CD14-positive monocyte (primary cell): ENCODE results near the gene GNAT2. TPM values are rescaled to one million over a fixed set of nuclear protein-coding genes. Genes with fewer than 3 reads are reported as not detected.

Source experiments
- DNase-seq, 3 donors: peaks; one replicate each; pipeline ENCODE4 v3.0.0-alpha.2; 2011 to 2022
- H2AFZ ChIP-seq: 2 replicates; pipeline ENCODE4 v1.6.0; 2012; ENCODE audit warnings: mild to moderate bottlenecking, low read depth, low read length, inconsistent platforms; ENCODE audit not compliant: insufficient read depth, poor library complexity, severe bottlenecking
- H3K27ac ChIP-seq, 2 donors: 1 replicate in 1 of 2; 2 replicates in 1 of 2; pipeline ENCODE4 v1.5.1; 2012 to 2013; ENCODE audit warnings: low read length in 2 of 2, control low read depth in 1 of 2, inconsistent platforms in 1 of 2, low read depth in 1 of 2, mild to moderate bottlenecking in 1 of 2
- H3K27me3 ChIP-seq, 2 donors: one replicate each; pipeline versions ENCODE4 v1.6.0 to v1.6.1; 2011 to 2013; ENCODE audit warnings: low read length in 2 of 2; ENCODE audit not compliant: control insufficient read depth in 2 of 2, insufficient read depth in 2 of 2
- H3K36me3 ChIP-seq, 2 donors: replicated peaks in 1 of 2; 1 replicate in 1 of 2; 2 replicates in 1 of 2; pipeline versions ENCODE4 v1.5.1 to v1.6.1; 2012 to 2013; ENCODE audit warnings: low read length in 2 of 2, control low read depth in 1 of 2, inconsistent platforms in 1 of 2, mild to moderate bottlenecking in 1 of 2; ENCODE audit not compliant: insufficient read depth in 2 of 2, control insufficient read depth in 1 of 2
- H3K4me1 ChIP-seq, 2 donors: 1 replicate in 1 of 2; 2 replicates in 1 of 2; pipeline versions ENCODE4 v1.5.1 to v1.6.1; 2012 to 2013; ENCODE audit warnings: low read length in 2 of 2, control low read depth in 1 of 2, inconsistent platforms in 1 of 2, mild to moderate bottlenecking in 1 of 2, moderate library complexity in 1 of 2; ENCODE audit not compliant: insufficient read depth in 2 of 2, control insufficient read depth in 1 of 2
- H3K4me2 ChIP-seq: replicated peaks from 2 replicates; pipeline ENCODE3; 2012; ENCODE audit warnings: low read length, moderate library complexity, mild to moderate bottlenecking; ENCODE audit not compliant: poor library complexity, severe bottlenecking; ENCODE audit errors: extremely low read depth
- H3K4me3 ChIP-seq, 3 experiments: fragments of 200-600 bp in 1 of 3; sonication (generic) in 1 of 3; replicated peaks in 1 of 3; 1 replicate in 2 of 3; 2 replicates in 1 of 3; pipeline ENCODE4 v1.5.1; 2011 to 2013; ENCODE audit warnings: low read length in 3 of 3, mild to moderate bottlenecking in 3 of 3, control low read depth in 2 of 3, low read depth in 2 of 3, inconsistent platforms in 1 of 3, moderate library complexity in 1 of 3
- H3K79me2 ChIP-seq: 2 replicates; pipeline ENCODE4 v1.6.0; 2012; ENCODE audit warnings: mild to moderate bottlenecking, control low read depth, inconsistent platforms, low read length, moderate library complexity; ENCODE audit not compliant: insufficient read depth
- H3K9ac ChIP-seq: 2 replicates; pipeline ENCODE4 v1.6.0; 2017; ENCODE audit warnings: low read length, mild to moderate bottlenecking; ENCODE audit not compliant: insufficient read depth, poor library complexity, severe bottlenecking
- H3K9me3 ChIP-seq, 2 donors: replicated peaks in 1 of 2; 1 replicate in 1 of 2; 2 replicates in 1 of 2; pipeline versions ENCODE4 v1.5.1 to v1.6.1; 2012 to 2013; ENCODE audit warnings: low read length in 2 of 2, control low read depth in 1 of 2; ENCODE audit not compliant: control insufficient read depth in 1 of 2, insufficient read depth in 1 of 2
- H4K20me1 ChIP-seq: 2 replicates; pipeline ENCODE4 v1.6.0; 2012; ENCODE audit warnings: mild to moderate bottlenecking, low read length, control low read depth, moderate library complexity; ENCODE audit not compliant: insufficient read depth
- H3K27ac Mint-ChIP-seq, 7 donors: one replicate each; pipeline ENCODE4 v1.8.0; 2020; ENCODE audit warnings: mild to moderate bottlenecking in 7 of 7, mixed read lengths in 7 of 7, moderate library complexity in 6 of 7, inconsistent platforms in 2 of 7
- H3K27me3 Mint-ChIP-seq, 3 donors: one replicate each; pipeline ENCODE4 v1.8.0; 2021 to 2022; ENCODE audit warnings: low read depth in 3 of 3, mild to moderate bottlenecking in 3 of 3, mixed read lengths in 3 of 3, moderate library complexity in 3 of 3, inconsistent platforms in 1 of 3
- H3K36me3 Mint-ChIP-seq, 2 donors: one replicate each; pipeline ENCODE4 v1.8.0; 2020; ENCODE audit warnings: mixed read lengths in 2 of 2, inconsistent platforms in 1 of 2, mild to moderate bottlenecking in 1 of 2
- H3K4me1 Mint-ChIP-seq: one replicate; pipeline ENCODE4 v1.8.0; 2020; ENCODE audit warnings: mild to moderate bottlenecking, mixed read lengths
- H3K4me3 Mint-ChIP-seq, 2 donors: one replicate each; pipeline ENCODE4 v1.8.0; 2020; ENCODE audit warnings: mild to moderate bottlenecking in 2 of 2, mixed read lengths in 2 of 2, moderate library complexity in 1 of 2
- H3K9me3 Mint-ChIP-seq, 7 donors: one replicate each; pipeline ENCODE4 v1.8.0; 2020 to 2022; ENCODE audit warnings: mixed read lengths in 7 of 7, mild to moderate bottlenecking in 6 of 7, moderate library complexity in 6 of 7, inconsistent platforms in 2 of 7
- WGBS: methylation state at CpG from one replicate; pipeline ENCODE4 v1.1.5; 2013; ENCODE audit warnings: missing lambda C conversion rate; ENCODE audit not compliant: insufficient coverage; 5-methylcytosine and 5-hydroxymethylcytosine counted together
- intact Hi-C, 2 donors: fragments of 100-400 bp; cut with micrococcal nuclease; formaldehyde crosslinking; loops; one replicate each; pipeline versions ENCODE4 v1.15.0 to v1.15.1; 2023
- polyA plus RNA-seq, 3 donors: library from polyadenylated mRNA; depleted of rRNA in 1 of 3; unstranded in 2 of 3; stranded (reverse) in 1 of 3; fragments of 300-500 nt in 2 of 3; fragments of >200 nt in 1 of 3; fragmentation: Illumina TruSeq in 2 of 3; gene quantifications; 1 replicate in 2 of 3; 2 replicates in 1 of 3; pipeline ENCODE4 v1.2.3, GENCODE V29; 2012 to 2021
- TF ChIP-seq, protein P1 (sequence below): fragments of 200-600 bp; IDR thresholded peaks from one replicate; pipeline ENCODE4 v1.8.0; 2022; ENCODE audit warnings: antibody characterized with exemption, mild to moderate bottlenecking

GNAT2 gene
- polyA plus RNA-seq, 3 donors: 0.05 TPM; not detected in 2

DNA sequence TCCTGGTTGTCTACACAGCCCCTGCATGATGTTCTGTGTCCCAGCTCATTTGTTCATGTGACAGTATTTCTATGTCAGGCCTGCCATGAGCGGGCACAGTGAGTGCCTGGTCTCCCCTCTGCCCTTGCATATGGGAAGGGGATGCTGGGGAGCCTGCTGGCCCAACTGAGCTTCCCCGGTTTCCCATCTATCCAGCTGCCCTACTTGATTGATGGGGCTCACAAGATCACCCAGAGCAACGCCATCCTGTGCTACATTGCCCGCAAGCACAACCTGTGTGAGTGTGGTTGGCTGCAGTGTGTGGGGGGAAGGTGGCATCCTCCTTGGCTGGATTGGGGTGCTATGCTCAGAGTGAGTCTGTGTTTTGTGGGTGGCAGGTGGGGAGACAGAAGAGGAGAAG, 38.0 kb upstream of the GNAT2 start:
- WGBS: 96% methylated on average over 4 of the region's 4 CpGs
- Mint-ChIP-seq H3K4me3 (peak overlapping the region; percentile 48 to 55), H3K9me3 (peaks cover 0 to 1% (median 0%) of the 10 kb centered on the region in 7 donors), H3K27me3 (peaks cover 1 to 15% (median 9%) of the 10 kb centered on the region in 3 donors), H3K36me3 (peaks cover 6 to 11% of the 10 kb centered on the region in 2 donors), H3K27ac (no peak overlapping the region), H3K4me1 (peaks cover 62% of the 10 kb centered on the region)
- no peaks in the 10 kb centered on the region for H3K27me3 ChIP-seq
- H3K4me2 ChIP-seq: peak overlapping the region; percentile 80
- H3K9me3 ChIP-seq: no peaks in the 10 kb centered on the region
- no peak overlapping the region for H2AFZ ChIP-seq
- DNase-seq: no peak
- H3K79me2 ChIP-seq: no peaks in the 10 kb centered on the region
- no peak overlapping the region for H3K27ac ChIP-seq
- no peaks in the 10 kb centered on the region for H4K20me1 ChIP-seq
- TF ChIP-seq, protein P1, sequence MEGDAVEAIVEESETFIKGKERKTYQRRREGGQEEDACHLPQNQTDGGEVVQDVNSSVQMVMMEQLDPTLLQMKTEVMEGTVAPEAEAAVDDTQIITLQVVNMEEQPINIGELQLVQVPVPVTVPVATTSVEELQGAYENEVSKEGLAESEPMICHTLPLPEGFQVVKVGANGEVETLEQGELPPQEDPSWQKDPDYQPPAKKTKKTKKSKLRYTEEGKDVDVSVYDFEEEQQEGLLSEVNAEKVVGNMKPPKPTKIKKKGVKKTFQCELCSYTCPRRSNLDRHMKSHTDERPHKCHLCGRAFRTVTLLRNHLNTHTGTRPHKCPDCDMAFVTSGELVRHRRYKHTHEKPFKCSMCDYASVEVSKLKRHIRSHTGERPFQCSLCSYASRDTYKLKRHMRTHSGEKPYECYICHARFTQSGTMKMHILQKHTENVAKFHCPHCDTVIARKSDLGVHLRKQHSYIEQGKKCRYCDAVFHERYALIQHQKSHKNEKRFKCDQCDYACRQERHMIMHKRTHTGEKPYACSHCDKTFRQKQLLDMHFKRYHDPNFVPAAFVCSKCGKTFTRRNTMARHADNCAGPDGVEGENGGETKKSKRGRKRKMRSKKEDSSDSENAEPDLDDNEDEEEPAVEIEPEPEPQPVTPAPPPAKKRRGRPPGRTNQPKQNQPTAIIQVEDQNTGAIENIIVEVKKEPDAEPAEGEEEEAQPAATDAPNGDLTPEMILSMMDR: no peak
- H3K4me3 ChIP-seq: no peak overlapping the region
- peaks cover 42 to 50% of the 10 kb centered on the region in 2 donors for H3K4me1 ChIP-seq
- H3K36me3 ChIP-seq: peaks cover 0 to 3% of the 10 kb centered on the region in 2 donors
- H3K9ac ChIP-seq: no peak overlapping the region
- intact Hi-C loops: no loop called here

DNA sequence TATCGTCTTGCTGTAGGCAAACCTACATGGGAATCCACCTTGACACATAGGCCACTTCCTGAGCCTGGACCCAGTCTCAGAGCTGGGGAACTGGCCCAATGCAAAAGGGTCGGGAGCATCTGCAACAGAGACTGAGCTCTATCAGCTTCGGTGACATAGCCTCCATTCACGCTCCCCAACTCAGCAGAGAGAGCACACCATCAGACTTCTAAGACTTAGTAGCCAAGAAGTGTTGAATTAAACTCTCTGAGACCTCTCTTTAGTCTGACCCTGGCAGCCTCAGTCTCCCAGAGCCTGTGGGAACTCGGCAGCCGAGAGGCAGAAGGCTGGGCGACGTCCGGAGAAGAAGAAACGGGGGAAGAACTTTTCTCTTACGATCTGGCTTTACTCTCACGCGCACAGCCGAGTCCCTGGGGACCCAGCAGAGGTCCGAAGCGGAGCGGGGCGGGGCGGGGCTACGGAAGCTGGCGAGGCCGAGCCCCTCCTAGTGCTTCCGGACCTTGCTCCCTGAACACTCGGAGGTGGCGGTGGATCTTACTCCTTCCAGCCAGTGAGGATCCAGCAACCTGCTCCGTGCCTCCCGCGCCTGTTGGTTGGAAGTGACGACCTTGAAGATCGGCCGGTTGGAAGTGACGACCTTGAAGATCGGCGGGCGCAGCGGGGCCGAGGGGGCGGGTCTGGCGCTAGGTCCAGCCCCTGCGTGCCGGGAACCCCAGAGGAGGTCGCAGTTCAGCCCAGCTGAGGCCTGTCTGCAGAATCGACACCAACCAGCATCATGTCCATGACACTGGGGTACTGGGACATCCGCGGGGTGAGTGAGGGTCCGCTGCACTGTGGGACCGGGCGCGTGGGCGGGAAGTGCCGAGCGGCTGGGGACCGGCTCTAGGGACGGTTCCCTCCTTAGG, 36.5 kb upstream of the GNAT2 start, which contains the start of gene GSTM4:
TSS of gene GSTM4 (plus strand) at position 485 of the 905 bp plus-strand sequence. CDS start at position 776, 291 bp downstream.
- no peaks in the 10 kb centered on the region for H3K36me3 ChIP-seq
- Mint-ChIP-seq H3K4me1 (peaks cover 57% of the 10 kb centered on the region), H3K27ac (peak within 1 kb of the TSS in 6 of 7 donors; percentile 38 to 85 (median 80)), H3K27me3 (peaks cover 4 to 20% (median 9%) of the 10 kb centered on the region in 3 donors), H3K4me3 (peak within 1 kb of the TSS; percentile 94 to 97), H3K9me3 (peaks cover 0 to 1% (median 0%) of the 10 kb centered on the region in 7 donors), H3K36me3 (peaks cover 2 to 4% of the 10 kb centered on the region in 2 donors)
- no peaks in the 10 kb centered on the region for H4K20me1 ChIP-seq
- peaks cover 42 to 50% of the 10 kb centered on the region in 2 donors for H3K4me1 ChIP-seq
- peak within 1 kb of the TSS; percentile 80 for H3K4me2 ChIP-seq
- TF ChIP-seq, protein P1: no peak
- intact Hi-C loops: no loop called here
- peak within 1 kb of the TSS; percentile 98 for H2AFZ ChIP-seq
- 0% methylated on average over 52 of the region's 54 CpGs for WGBS
- peak; percentile 32 to 66 (median 39) for DNase-seq
- H3K4me3 ChIP-seq: peak within 1 kb of the TSS; percentile 67 to 99 (median 81)
- no peaks in the 10 kb centered on the region for H3K27me3 ChIP-seq
- H3K79me2 ChIP-seq: no peaks in the 10 kb centered on the region
- peak within 1 kb of the TSS; percentile 79 for H3K9ac ChIP-seq
- peak within 1 kb of the TSS; percentile 34 to 77 for H3K27ac ChIP-seq
- H3K9me3 ChIP-seq: no peaks in the 10 kb centered on the region
